Articular chondrocyte of knee joint (primary cell): ENCODE results near the gene LINC01488. TPM values are rescaled to one million over a fixed set of nuclear protein-coding genes. Genes with fewer than 3 reads are reported as not detected.

ENCODE experiments used
- total RNA-seq: library from RNA; depleted of rRNA; stranded (reverse); fragments of >200 nt; gene quantifications from 2 replicates; pipeline ENCODE4 v1.2.3, GENCODE V29; 2012

Gene LINC01488
- not detected in 2 replicates for total RNA-seq

DNA sequence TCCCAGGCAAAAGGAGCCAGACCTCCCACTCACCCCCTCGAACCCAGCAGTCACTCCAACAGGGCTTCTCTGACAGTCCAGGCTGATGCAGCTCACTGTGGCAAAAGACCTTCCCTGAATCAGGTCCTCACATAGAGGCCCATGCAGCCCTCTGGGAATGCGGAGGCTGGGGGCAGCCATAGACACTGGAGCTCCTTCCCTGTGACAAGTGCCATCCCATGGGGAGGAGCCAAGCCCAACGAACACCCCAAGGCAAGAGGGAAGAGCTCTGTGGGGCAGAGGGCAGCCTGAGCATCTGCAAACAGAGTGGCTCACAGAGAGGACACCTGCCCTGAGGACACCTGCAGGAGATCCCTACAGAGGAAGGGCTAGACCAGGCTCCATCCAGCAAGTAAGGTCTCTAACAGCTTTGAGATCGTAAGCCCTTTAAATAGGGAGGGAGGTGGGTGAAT, at the start of gene LINC01488:
Gene LINC01488, plus strand, starts transcription at position 271 of the 452 bp plus-strand sequence.

Other genes starting within 250 kb of the LINC01488 start
- 0.39 and 1.1 TPM in 2 replicates for gene MYEOV, start 187.5 kb upstream of the LINC01488 start, total RNA-seq
- gene CCND1, start 159.5 kb downstream of the LINC01488 start, total RNA-seq, result 121 and 227 TPM in 2 replicates
- gene LTO1, start 193.7 kb downstream of the LINC01488 start, total RNA-seq, result 13.0 and 23.7 TPM in 2 replicates
- not detected in 2 replicates for gene FGF19, start 222.4 kb downstream of the LINC01488 start, total RNA-seq